Chondrocyte (in vitro differentiated cells): ENCODE data around the gene TOMM7. TPM values are rescaled to one million over a fixed set of nuclear protein-coding genes. Genes with fewer than 3 reads are reported as not detected.
"Not testable (repeated sequence)": the region's sequence is repeated elsewhere in the genome, so short reads cannot be mapped to it uniquely, and the experiment has no call there.

Source experiments
- DNase-seq: peaks from one replicate; pipeline ENCODE4 v3.0.0; 2021; ENCODE audit warnings: mixed read lengths, low spot score
- H3K27ac Mint-ChIP-seq: one replicate; pipeline ENCODE4 v1.8.0; 2021; ENCODE audit warnings: mild to moderate bottlenecking, moderate library complexity, mixed read lengths; ENCODE audit not compliant: unreplicated experiment
- H3K27me3 Mint-ChIP-seq: 2 replicates; pipeline ENCODE4 v1.8.0; 2021; ENCODE audit warnings: low read depth, mixed read lengths
- H3K36me3 Mint-ChIP-seq: 2 replicates; pipeline ENCODE4 v1.8.0; 2021; ENCODE audit warnings: low read depth, mixed read lengths
- H3K4me1 Mint-ChIP-seq: 2 replicates; pipeline ENCODE4 v1.8.0; 2021; ENCODE audit warnings: low read depth, mild to moderate bottlenecking, mixed read lengths
- H3K4me3 Mint-ChIP-seq: one replicate; pipeline ENCODE4 v1.8.0; 2021; ENCODE audit warnings: mild to moderate bottlenecking, moderate library complexity, mixed read lengths; ENCODE audit not compliant: unreplicated experiment
- H3K9me3 Mint-ChIP-seq: 2 replicates; pipeline ENCODE4 v1.8.0; 2021; ENCODE audit warnings: low read depth, mixed read lengths
- total RNA-seq: library from RNA; stranded (reverse); gene quantifications from 3 replicates; pipeline ENCODE4 v1.2.1, GENCODE V29; 2021
- TF ChIP-seq, protein P1 (sequence below): fragments of 200-600 bp; sonication (generic); IDR thresholded peaks from 2 replicates; pipeline ENCODE4 v1.5.0; 2021; ENCODE audit warnings: antibody characterized with exemption, mild to moderate bottlenecking, moderate library complexity

The TOMM7 gene
- total RNA-seq, 1 donor from 2014 or later, result 240 TPM

DNA sequence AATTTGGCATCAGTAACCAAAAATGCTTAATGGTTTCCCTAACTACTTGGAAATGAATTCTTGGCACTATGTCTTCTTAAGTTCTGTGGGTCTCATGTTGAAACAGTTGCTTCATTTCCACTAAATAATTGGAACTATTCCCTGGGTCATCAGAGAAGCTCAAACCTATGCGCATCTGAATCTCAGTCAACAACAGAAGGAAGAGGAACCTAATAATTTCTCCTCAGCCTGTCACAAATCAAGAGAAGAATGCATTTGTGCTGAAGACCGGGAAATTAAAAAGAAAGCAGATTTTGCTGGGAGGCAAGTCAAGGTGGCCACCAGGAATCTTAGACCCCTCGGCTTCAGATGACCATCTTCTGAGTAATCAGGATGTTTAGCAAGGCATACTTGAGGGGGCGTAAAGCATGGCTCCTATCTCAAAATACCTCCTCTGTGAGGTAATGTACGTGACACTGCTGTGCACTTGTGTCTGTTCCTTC, 41.4 kb downstream of the TOMM7 start:
- Mint-ChIP-seq H3K4me3 (no peak overlapping the region), H3K4me1 (peaks cover 14% of the 10 kb centered on the region), H3K27ac (no peak overlapping the region), H3K9me3 (no peaks in the 10 kb centered on the region), H3K36me3 (no peaks in the 10 kb centered on the region), H3K27me3 (no peaks in the 10 kb centered on the region)
- DNase-seq, result no peak
- TF ChIP-seq, protein P1, sequence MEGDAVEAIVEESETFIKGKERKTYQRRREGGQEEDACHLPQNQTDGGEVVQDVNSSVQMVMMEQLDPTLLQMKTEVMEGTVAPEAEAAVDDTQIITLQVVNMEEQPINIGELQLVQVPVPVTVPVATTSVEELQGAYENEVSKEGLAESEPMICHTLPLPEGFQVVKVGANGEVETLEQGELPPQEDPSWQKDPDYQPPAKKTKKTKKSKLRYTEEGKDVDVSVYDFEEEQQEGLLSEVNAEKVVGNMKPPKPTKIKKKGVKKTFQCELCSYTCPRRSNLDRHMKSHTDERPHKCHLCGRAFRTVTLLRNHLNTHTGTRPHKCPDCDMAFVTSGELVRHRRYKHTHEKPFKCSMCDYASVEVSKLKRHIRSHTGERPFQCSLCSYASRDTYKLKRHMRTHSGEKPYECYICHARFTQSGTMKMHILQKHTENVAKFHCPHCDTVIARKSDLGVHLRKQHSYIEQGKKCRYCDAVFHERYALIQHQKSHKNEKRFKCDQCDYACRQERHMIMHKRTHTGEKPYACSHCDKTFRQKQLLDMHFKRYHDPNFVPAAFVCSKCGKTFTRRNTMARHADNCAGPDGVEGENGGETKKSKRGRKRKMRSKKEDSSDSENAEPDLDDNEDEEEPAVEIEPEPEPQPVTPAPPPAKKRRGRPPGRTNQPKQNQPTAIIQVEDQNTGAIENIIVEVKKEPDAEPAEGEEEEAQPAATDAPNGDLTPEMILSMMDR, result no peak

DNA sequence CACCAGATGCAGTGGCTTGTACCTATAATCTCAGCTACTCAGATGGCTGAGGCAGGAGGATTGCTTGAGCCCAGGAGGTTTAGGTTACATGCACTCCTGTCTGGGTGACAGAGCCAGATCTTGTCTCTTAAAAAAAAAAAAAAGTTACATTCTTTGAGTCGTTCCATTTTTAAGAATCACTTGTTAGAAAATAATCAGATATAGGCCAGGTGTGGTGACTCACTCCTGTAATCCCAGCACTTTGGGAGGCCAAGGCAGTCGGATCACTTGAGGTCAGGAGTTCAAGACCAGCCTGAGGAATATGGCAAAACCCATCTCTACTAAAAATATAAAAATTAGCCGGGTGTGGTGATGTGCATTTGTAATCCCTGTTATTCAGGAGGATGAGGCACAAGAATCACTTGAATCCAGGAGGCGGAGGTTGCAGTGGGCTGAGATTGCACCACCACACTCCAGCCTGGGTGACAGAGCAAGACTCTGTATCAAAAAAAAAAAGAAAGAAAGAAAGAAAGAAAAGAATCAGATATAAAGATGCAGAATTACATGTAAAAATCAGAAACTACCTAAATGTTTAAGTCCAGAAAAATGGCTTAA, 42.8 kb downstream of the TOMM7 start:
- peaks cover 14% of the 10 kb centered on the region for H3K4me1 Mint-ChIP-seq
- not testable (repeated sequence) for DNase-seq, H3K27ac Mint-ChIP-seq, H3K9me3 Mint-ChIP-seq, H3K36me3 Mint-ChIP-seq, H3K4me3 Mint-ChIP-seq, H3K27me3 Mint-ChIP-seq

DNA sequence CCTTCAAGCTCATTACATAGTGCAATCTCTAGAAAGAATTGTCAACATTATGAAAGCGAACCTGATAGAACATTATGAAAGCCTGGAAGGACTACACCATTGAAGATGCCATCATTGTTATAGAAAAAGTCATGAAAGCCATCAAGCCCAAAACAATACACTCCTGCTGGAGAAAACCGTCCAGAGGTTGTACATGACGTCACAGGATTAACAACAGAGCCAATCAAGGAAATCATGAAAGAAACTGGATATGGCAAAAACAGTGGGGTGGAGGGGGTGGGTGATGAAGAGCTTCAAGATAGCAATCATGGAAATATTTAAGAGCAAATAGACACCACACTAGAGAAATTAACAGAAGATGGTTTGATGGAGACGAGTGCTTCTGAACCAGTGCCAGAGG, 45.7 kb downstream of the TOMM7 start:
- Mint-ChIP-seq H3K4me1 (peaks cover 10% of the 10 kb centered on the region), H3K27ac (no peak overlapping the region), H3K9me3 (no peaks in the 10 kb centered on the region), H3K36me3 (no peaks in the 10 kb centered on the region), H3K4me3 (no peak overlapping the region), H3K27me3 (no peaks in the 10 kb centered on the region)
- TF ChIP-seq, protein P1, result no peak
- DNase-seq, result no peak

DNA sequence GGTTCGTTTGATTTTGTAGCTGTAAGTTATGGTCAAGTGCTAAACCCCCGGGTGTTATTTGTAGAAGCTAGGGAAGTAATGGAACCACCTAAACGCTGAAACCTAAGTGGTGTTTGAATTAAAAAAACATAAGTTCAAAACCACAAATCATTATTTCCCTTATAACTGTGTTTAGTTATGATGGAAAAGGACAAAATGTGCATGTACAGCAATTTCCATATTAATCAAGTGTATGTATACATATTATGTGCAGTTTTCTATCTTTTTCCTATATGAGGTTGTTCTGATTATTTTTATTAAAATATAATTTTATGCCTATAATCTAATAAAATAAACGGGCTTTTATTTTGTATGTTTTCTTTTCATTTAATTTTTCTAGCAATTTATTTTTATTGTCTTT, 49.8 kb downstream of the TOMM7 start:
- Mint-ChIP-seq H3K4me1 (no peaks in the 10 kb centered on the region), H3K27ac (no peak overlapping the region), H3K4me3 (no peak overlapping the region), H3K9me3 (no peaks in the 10 kb centered on the region), H3K36me3 (no peaks in the 10 kb centered on the region), H3K27me3 (peaks cover 1% of the 10 kb centered on the region)
- TF ChIP-seq, protein P1, result no peak
- DNase-seq, result no peak

DNA sequence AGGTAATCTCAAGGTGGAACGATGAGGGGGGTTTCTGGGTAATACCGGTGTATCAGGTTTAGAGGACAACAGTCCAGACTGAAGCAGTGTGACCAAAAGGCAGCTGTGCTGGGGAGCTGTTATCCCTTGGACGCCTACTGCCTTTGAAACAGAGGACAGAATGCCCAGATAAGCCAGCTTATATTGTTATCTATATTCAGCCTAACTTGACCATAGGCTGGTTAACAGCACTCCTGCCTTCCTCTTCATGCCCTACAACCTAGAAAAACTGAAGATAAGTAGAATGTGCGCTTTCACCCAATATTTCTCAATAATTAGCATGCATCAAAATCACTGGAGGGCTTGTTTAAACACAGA, 50.8 kb downstream of the TOMM7 start:
- Mint-ChIP-seq H3K4me3 (no peak overlapping the region), H3K27ac (no peak overlapping the region), H3K27me3 (peaks cover 1% of the 10 kb centered on the region), H3K36me3 (no peaks in the 10 kb centered on the region), H3K9me3 (no peaks in the 10 kb centered on the region), H3K4me1 (no peaks in the 10 kb centered on the region)
- TF ChIP-seq, protein P1, result no peak
- no peak for DNase-seq

DNA sequence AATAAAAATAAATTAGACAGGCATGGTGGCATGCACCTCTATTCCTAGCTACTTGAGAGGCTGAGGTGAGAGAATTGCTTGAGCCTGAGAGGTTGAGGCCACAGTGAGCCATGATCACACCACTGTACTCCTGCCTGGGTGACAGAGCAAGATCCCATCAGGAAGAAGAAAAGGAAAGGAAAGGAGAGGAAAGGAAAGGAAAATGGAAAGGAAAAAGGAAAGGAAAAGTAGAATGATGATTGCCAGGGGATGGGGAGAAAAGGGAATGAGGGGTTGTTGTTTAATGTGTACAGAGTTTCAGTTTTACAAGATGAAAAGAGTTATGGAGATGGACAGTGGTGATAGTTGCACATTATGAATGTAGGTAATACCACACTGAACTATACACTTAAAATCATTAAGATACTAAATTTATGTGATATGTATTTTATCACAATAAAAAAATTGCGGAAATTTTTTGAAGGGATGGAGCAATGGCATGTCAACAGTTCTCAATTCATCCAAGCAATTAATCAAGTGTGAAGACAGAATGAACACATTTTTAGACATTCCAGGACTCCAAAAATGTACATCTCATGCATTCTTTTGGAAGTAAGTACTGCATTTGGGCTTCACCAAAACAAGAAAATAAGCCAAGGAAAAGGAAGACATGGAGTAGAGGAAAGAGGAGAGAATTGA, 51.3 kb downstream of the TOMM7 start:
- H3K9me3 Mint-ChIP-seq, result no peaks in the 10 kb centered on the region
- DNase-seq, result no peak
- no peaks in the 10 kb centered on the region for H3K4me1 Mint-ChIP-seq
- H3K4me3 Mint-ChIP-seq, result no peak overlapping the region
- no peak overlapping the region for H3K27ac Mint-ChIP-seq
- TF ChIP-seq, protein P1, result no peak
- peaks cover 1% of the 10 kb centered on the region for H3K27me3 Mint-ChIP-seq
- no peaks in the 10 kb centered on the region for H3K36me3 Mint-ChIP-seq
